WTC11 (cell line): Measurements from ENCODE around the gene RGS12. TPM values are rescaled to one million over a fixed set of nuclear protein-coding genes. Genes with fewer than 3 reads are reported as not detected.

Source experiments
- ATAC-seq: fragments of 200-7000 bp; cut with Tn5 transposase; 2 replicates; pipeline ENCODE4 v1.10.0; 2021; ENCODE audit warnings: mild to moderate bottlenecking, moderate library complexity
- CTCF ChIA-PET: fragments of 300-600 bp; sonication (Branson Sonifier 250); formaldehyde crosslinking; loops from one replicate; lab custom pipeline; 2021; ENCODE audit warnings: antibody characterized with exemption; lab: Charles Lee
- POLR2A ChIA-PET: fragments of 350-600 bp; sonication (Branson Sonifier 250); formaldehyde crosslinking; loops from one replicate; lab custom pipeline; 2021; ENCODE audit warnings: antibody characterized with exemption; lab: Charles Lee
- DNase-seq: peaks from one replicate; pipeline ENCODE4 v3.0.0; 2021; ENCODE audit warnings: low spot score
- H3K27ac Mint-ChIP-seq: 2 replicates; pipeline ENCODE4 v1.8.0; 2021; ENCODE audit warnings: mixed read lengths
- H3K27me3 Mint-ChIP-seq: 2 replicates; pipeline ENCODE4 v1.8.0; 2021; ENCODE audit warnings: low read depth, mild to moderate bottlenecking, moderate library complexity, mixed read lengths
- H3K36me3 Mint-ChIP-seq: 2 replicates; pipeline ENCODE4 v1.8.0; 2021; ENCODE audit warnings: mixed read lengths
- H3K4me1 Mint-ChIP-seq: 2 replicates; pipeline ENCODE4 v1.8.0; 2022; ENCODE audit warnings: mixed read lengths
- H3K4me3 Mint-ChIP-seq: 2 replicates; pipeline ENCODE4 v1.8.0; 2021; ENCODE audit warnings: mild to moderate bottlenecking, moderate library complexity, mixed read lengths
- H3K9me3 Mint-ChIP-seq: 2 replicates; pipeline ENCODE4 v1.8.0; 2021; ENCODE audit warnings: mixed read lengths
- ATF3 ChIP-seq: sonication (generic); formaldehyde crosslinking; conservative IDR thresholded peaks from 2 replicates; pipeline ENCODE4 v1.8.1; 2022; ENCODE audit warnings: mild to moderate bottlenecking, missing genetic modification reagents
- ELF4 ChIP-seq: sonication (generic); formaldehyde crosslinking; IDR thresholded peaks from 2 replicates; pipeline ENCODE4 v1.8.1; 2022; ENCODE audit warnings: low read depth, mild to moderate bottlenecking, moderate library complexity, missing genetic modification reagents
- EMX1 ChIP-seq: fragments of 250-450 bp; sonication (Bioruptor Pico); IDR thresholded peaks from 2 replicates; pipeline ENCODE4 v1.8.0; 2021; ENCODE audit warnings: mild to moderate bottlenecking
- ERG ChIP-seq: fragments of 250-450 bp; sonication (Bioruptor Pico); IDR thresholded peaks from 2 replicates; pipeline ENCODE4 v1.8.0; 2021; ENCODE audit warnings: mild to moderate bottlenecking
- ESRRA ChIP-seq: sonication (generic); formaldehyde crosslinking; IDR thresholded peaks from 2 replicates; pipeline ENCODE4 v1.8.1; 2022; ENCODE audit warnings: mild to moderate bottlenecking, missing genetic modification reagents, borderline replicate concordance
- FOXP1 ChIP-seq: sonication (generic); formaldehyde crosslinking; IDR thresholded peaks from 2 replicates; pipeline ENCODE4 v1.8.0; 2022; ENCODE audit warnings: missing genetic modification reagents, mild to moderate bottlenecking, moderate library complexity, borderline replicate concordance
- GABPB1 ChIP-seq: sonication (generic); formaldehyde crosslinking; IDR thresholded peaks from 2 replicates; pipeline ENCODE4 v1.8.1; 2023; ENCODE audit warnings: mild to moderate bottlenecking, missing genetic modification reagents
- GRHL2 ChIP-seq: fragments of 250-450 bp; sonication (Bioruptor Pico); IDR thresholded peaks from 2 replicates; pipeline ENCODE4 v1.8.0; 2022; ENCODE audit warnings: mild to moderate bottlenecking, moderate library complexity; ENCODE audit not compliant: insufficient replicate concordance, severe bottlenecking
- MLX ChIP-seq: sonication (generic); formaldehyde crosslinking; IDR thresholded peaks from 2 replicates; pipeline ENCODE4 v1.8.1; 2023; ENCODE audit warnings: mild to moderate bottlenecking, missing genetic modification reagents, moderate library complexity
- MXD4 ChIP-seq: fragments of 250-450 bp; sonication (Bioruptor Pico); IDR thresholded peaks from 2 replicates; pipeline ENCODE4 v1.8.0; 2021; ENCODE audit warnings: mild to moderate bottlenecking, moderate library complexity, borderline replicate concordance
- NFYB ChIP-seq: sonication (generic); formaldehyde crosslinking; conservative IDR thresholded peaks from 2 replicates; pipeline ENCODE4 v1.8.0; 2022; ENCODE audit warnings: low read depth, missing genetic modification reagents
- SMAD4 ChIP-seq: sonication (generic); formaldehyde crosslinking; IDR thresholded peaks from 2 replicates; pipeline ENCODE4 v1.8.0; 2022; ENCODE audit warnings: mild to moderate bottlenecking, missing genetic modification reagents
- SP1 ChIP-seq: sonication (generic); formaldehyde crosslinking; conservative IDR thresholded peaks from 2 replicates; pipeline ENCODE4 v1.8.1; 2022; ENCODE audit warnings: missing genetic modification reagents
- ZNF219 ChIP-seq: sonication (generic); formaldehyde crosslinking; IDR thresholded peaks from 2 replicates; pipeline ENCODE4 v1.8.0; 2023; ENCODE audit warnings: missing genetic modification reagents, mild to moderate bottlenecking, borderline replicate concordance
- ZNF281 ChIP-seq: sonication (generic); formaldehyde crosslinking; IDR thresholded peaks from 2 replicates; pipeline ENCODE4 v1.8.0; 2023; ENCODE audit warnings: mild to moderate bottlenecking, missing genetic modification reagents
- ZNF416 ChIP-seq: fragments of 250-450 bp; sonication (Bioruptor Pico); IDR thresholded peaks from 2 replicates; pipeline ENCODE4 v1.9.0; 2021; ENCODE audit warnings: mild to moderate bottlenecking, inconsistent platforms
- ZNF423 ChIP-seq: fragments of 250-450 bp; sonication (Bioruptor Pico); IDR thresholded peaks from 2 replicates; pipeline ENCODE4 v2.1.2; 2022; ENCODE audit warnings: mild to moderate bottlenecking, moderate library complexity
- ZNF425 ChIP-seq: fragments of 250-450 bp; sonication (Bioruptor Pico); conservative IDR thresholded peaks from 2 replicates; pipeline ENCODE4 v1.9.0; 2021; ENCODE audit warnings: mild to moderate bottlenecking
- total RNA-seq: library from RNA; stranded (reverse); gene quantifications from 3 replicates; pipeline ENCODE4 v1.2.3, GENCODE V29; 2021

RGS12 gene
- total RNA-seq, 1 experiment from 2014 or later = 21.0 TPM

- no peak overlapping the region for H3K27ac Mint-ChIP-seq
- TF ChIP-seq ESRRA (CRISPR knock-in tag) (0 out of 2 replicates have a peak, but pooled peaks have one; percentile 82), ZNF416 (no peak)
- DNase-seq = peak; percentile 71
- no peaks in the 10 kb centered on the region for H3K27me3 Mint-ChIP-seq
- ChIA-PET POLR2A (interaction anchor here (0.6 kb wide), 1 partner anchor 115 kb away, joined by 3 read pairs; no protein-coding TSS in a partner anchor), CTCF (interaction anchor here (1.0 to 1.4 kb wide), 3 partner anchors 68 to 230 kb away, joined by 3 to 10 read pairs (median 4); no protein-coding TSS in a partner anchor)
- peak; percentile 93 for ATAC-seq
- peaks cover 6% of the 10 kb centered on the region; the same call in 1 of the 2 replicates for H3K4me1 Mint-ChIP-seq
- no peaks in the 10 kb centered on the region for H3K36me3 Mint-ChIP-seq
- H3K9me3 Mint-ChIP-seq = no peaks in the 10 kb centered on the region
- H3K4me3 Mint-ChIP-seq = no peak overlapping the region
These were observed 42.3 kb upstream of the RGS12 start for GRCh38 chr4:3250438-3250955.

GRCh38 chr4:3250956-3251690 is 41.7 kb upstream of the RGS12 start:
- ATAC-seq (peak; percentile 5), DNase-seq (no peak)
- no peaks in the 10 kb centered on the region for H3K36me3 Mint-ChIP-seq
- H3K27ac Mint-ChIP-seq = no peak overlapping the region
- CTCF ChIA-PET = interaction anchor here (1.0 to 1.4 kb wide), 3 partner anchors 68 to 229 kb away, joined by 3 to 10 read pairs (median 4); no protein-coding TSS in a partner anchor
- no peak overlapping the region for H3K4me3 Mint-ChIP-seq
- no peaks in the 10 kb centered on the region for H3K9me3 Mint-ChIP-seq
- POLR2A ChIA-PET = interaction anchor here (0.6 kb wide), 1 partner anchor 116 kb away, joined by 3 read pairs; no protein-coding TSS in a partner anchor
- TF ChIP-seq NFYB (CRISPR knock-in tag) (no peak), MLX (no peak), EMX1 (CRISPR knock-in tag) (no peak), SMAD4 (CRISPR knock-in tag) (no peak), MXD4 (CRISPR knock-in tag) (no peak)
- no peaks in the 10 kb centered on the region for H3K27me3 Mint-ChIP-seq
- H3K4me1 Mint-ChIP-seq = peaks cover 6% of the 10 kb centered on the region; the same call in 1 of the 2 replicates

- Mint-ChIP-seq H3K9me3 (no peaks in the 10 kb centered on the region), H3K27ac (no peak overlapping the region), H3K4me1 (peaks cover 6% of the 10 kb centered on the region; the same call in 1 of the 2 replicates), H3K4me3 (no peak overlapping the region), H3K36me3 (no peaks in the 10 kb centered on the region), H3K27me3 (no peaks in the 10 kb centered on the region)
- POLR2A ChIA-PET = no interaction called here
- ATAC-seq (no peak), DNase-seq (peak; percentile 5)
- no peak for TF ChIP-seq NFYB (CRISPR knock-in tag)
- no peak for TF ChIP-seq ATF3 (CRISPR knock-in tag)
- TF ChIP-seq ZNF425 (CRISPR knock-in tag) = no peak
- no peak for TF ChIP-seq ELF4 (CRISPR knock-in tag)
- TF ChIP-seq ZNF423 = no peak
- no peak for TF ChIP-seq GRHL2
- TF ChIP-seq SMAD4 (CRISPR knock-in tag) = no peak
- TF ChIP-seq ZNF219 (CRISPR knock-in tag) = no peak
- TF ChIP-seq GABPB1 (CRISPR knock-in tag) = no peak
- no peak for TF ChIP-seq ERG (CRISPR knock-in tag)
- no peak for TF ChIP-seq ZNF281
- TF ChIP-seq SP1 = no peak
- no peak for TF ChIP-seq FOXP1
- CTCF ChIA-PET = no interaction called here
These were observed 40.9 kb upstream of the RGS12 start for GRCh38 chr4:3251691-3252479.
